HG02885 (cell line): ENCODE results near the gene MED27.
"Not testable (repeated sequence)": the region's sequence is repeated elsewhere in the genome, so short reads cannot be mapped to it uniquely, and the experiment has no call there.

Experiments used
- ATAC-seq: cut with Tn5 transposase; IDR thresholded peaks from one replicate; pipeline ENCODE4 v1.9.1; 2021; ENCODE audit warnings: mild to moderate bottlenecking; ENCODE audit not compliant: unreplicated experiment, poor library complexity

The MED27 gene

GRCh38 chr9:131937451-131937850 lies 142.2 kb downstream of the MED27 start:
- ATAC-seq: no peak

DNA sequence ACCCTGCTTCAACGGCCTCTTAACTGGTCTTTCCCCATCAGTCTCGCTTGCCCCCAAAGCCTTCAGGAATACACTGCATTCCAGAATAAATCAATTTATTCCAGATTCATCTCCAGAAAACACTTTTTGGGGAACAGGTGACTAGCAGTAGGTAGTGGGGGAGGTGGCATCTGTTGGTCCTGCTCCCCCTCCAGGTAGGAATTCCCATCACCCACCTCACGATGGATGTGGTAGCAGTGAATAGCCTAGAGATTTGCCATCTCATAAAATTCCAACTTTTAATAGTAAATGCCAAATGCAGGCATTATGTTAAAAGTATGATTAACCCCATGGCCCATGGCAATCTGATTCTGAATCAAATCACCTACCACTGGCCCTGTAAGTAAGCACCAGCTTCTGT lies 142.7 kb downstream of the MED27 start:
- ATAC-seq: no peak

GRCh38 chr9:131934673-131935072 lies 145.0 kb downstream of the MED27 start:
- no peak for ATAC-seq

DNA sequence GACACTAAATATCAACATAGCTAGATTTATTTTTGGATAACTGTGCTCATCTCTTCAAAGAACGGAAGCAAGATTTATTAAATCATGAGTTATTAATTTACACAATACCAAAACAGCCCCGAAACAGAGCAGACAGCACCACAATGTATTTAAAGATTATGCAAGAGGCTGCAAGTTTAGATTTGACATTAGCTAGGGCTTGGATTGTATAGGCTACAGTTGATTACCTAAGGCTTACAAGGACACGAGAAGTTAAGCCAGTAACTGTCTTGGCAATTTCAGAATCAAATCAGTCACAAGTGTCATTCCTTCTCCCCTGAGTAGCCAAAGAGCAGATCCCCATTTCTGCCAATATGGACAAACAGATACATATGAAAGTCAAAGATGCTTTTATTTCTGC lies 152.6 kb downstream of the MED27 start:
- no peak for ATAC-seq

- no peak for ATAC-seq
Measured at GRCh38 chr9:131926360-131926922, 153.2 kb downstream of the MED27 start.

DNA sequence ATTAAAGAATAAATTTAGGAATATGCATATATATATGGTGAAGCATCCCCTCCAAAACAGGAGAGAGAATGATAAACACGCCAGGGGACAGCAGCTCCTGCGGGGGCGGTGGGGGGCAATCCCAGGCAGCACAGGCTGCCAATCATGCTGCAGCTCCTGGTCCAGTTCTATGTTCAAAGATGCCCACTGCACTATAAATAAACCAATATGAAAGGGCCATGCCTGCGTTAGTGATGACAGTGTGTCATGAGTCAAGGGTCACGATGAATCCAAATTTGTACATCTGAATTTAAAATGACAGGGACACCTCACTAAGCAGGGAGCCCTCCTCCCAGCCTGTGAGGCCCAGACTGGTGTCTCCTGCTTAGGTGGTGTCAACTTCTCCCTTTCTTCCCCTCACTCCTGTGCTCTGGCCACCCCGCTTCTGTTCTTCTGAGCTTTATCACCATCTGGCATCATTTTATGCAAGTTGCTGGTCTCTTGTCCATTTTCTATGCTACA lies 153.9 kb downstream of the MED27 start:
- ATAC-seq: no peak

DNA sequence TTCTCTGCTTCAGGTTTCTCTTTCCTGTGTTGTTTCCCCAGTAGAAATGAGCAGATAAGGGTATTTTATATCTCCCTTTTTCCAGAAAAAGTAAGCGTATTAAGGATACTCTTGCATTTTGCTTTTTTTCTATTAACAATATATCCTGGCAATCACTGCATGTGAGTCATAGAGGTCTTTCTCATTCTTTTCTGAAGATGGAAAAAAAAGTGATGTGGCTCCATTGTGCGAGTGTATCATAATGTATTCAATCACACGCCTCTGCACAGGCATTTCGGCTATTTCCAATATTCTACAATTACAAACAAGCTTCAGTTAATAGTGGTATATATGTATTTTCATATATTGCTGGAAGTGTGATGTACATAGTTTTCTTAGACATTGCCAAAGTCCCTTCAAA lies 155.9 kb downstream of the MED27 start:
- ATAC-seq: no peak

GRCh38 chr9:131923132-131923671 lies 156.5 kb downstream of the MED27 start:
- no peak for ATAC-seq

- not testable (repeated sequence) for ATAC-seq
Measured at GRCh38 chr9:131921635-131922034, 158.0 kb downstream of the MED27 start.

DNA sequence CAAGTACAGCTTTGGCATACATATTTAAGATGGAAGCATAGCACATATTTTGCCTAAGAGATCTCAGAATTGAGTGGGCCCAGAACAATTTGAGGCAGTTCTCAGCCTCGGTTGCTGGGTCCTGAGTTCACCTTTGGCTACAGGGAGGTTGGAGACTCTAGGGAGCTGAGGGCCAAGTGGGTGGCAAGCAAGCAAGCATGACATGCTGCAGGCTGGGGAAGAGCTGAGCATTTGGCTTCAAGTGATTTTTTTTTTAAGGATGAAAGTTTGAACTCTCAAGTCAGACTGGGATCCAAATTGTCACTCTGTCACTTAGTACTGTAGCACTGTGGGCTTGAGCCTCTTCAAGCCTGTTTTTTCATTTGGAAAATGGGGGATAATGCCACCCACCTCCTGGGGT lies 160.5 kb downstream of the MED27 start:
- ATAC-seq: no peak

DNA sequence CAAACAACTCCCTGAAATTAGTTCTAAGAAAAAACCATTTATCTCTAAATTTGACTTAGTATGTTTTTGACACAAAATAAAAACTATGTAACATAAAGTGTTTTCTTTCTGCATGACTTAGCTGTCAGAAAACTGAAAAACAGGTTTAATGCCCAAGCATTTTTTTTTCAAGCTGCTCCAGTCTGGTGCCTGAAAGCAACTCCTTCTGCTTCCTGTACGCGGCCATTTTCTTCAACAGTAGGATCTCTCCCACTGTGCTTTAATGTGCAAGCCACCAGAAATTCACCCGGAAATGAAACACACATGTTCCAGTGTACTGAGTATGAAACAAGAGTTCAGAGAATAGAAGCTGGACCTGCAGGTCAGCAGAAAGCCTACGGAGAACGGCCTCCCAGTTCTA lies 161.2 kb downstream of the MED27 start:
- no peak for ATAC-seq

GRCh38 chr9:131917009-131917408 lies 162.7 kb downstream of the MED27 start:
- ATAC-seq: no peak

GRCh38 chr9:131915181-131915580 lies 164.5 kb downstream of the MED27 start:
- no peak for ATAC-seq

GRCh38 chr9:131912671-131913070 lies 167.0 kb downstream of the MED27 start:
- ATAC-seq: no peak

GRCh38 chr9:131912069-131912468 lies 167.6 kb downstream of the MED27 start:
- no peak for ATAC-seq

DNA sequence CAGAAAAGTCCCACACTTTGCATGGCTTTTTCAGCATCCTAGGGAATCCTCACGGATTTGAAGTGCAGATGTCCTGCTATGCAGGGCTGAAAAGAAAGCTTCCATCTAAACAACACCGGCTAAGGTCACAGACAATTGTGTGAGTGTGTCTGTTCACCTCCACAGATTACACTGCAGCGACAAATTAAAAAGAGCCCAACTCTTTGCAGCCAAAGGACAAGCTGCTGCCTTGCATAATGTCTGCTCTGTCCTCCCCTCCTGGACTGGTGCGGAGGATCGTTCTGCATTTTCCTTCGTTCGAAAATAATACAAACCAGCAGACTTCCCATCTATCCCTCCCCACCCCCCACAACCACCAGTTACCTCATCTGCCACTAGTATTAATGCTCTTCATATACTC lies 169.1 kb downstream of the MED27 start:
- ATAC-seq: no peak

DNA sequence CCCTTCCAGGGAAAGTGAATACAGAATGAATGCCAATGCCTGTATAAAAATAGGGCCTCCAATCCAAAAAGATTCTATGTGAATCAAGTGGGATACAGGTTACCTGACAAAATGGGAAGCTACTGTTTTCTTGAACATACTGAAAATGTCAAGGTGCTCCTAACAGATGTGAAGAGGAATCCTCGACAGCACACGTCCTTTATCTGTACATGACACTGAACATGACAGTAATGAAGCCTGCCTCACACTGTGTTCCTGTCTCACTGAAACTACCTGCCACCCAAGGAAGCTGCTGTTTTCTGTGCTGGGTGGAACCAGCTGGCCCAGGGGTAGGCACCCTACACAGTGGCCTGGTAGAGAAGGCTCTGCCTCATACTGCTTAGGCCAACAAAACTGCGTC lies 174.5 kb downstream of the MED27 start:
- ATAC-seq: no peak

DNA sequence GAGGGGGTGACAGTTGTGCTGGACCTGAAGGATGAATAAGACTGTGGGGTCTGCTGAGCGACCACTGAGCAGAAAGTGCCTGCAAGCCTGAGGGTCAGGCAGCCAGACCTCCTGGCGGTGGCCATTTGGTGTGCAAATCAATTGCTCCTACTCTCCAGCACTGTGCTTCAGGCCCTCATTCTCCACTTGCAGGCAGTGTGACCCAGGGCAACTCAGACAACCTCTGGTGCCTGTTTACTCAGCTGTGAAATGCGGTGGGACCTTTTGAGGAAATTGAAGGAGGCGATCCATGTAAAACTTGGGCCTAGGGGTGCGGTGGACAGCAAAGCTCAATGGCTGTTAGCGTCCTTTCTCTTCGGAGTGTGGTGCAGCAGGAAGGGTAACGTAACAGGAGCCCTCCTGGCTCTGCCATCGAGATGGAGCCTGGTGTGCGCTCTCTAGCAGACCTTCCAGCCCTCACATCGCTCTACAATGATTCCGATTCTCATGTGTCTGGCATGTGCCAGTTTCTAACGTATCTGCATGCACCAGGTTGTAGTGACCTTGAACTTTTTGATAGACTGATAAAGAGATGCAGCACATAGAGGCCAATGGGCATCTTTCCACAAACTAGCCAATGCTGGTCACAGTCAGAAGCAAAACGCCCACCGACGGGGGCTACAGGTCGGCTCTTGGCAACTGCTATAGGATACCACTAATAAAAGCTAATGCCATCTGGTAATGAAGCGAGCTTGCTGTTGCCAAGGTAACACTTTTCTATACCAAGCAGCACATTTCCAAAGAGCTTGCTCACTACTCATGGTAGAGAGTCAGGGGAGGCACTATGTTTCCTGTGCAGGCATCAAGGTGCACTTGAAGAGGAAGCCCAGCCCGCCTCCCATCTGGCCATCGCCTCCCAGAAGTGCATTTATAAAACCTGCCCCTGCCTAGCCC lies 180.1 kb downstream of the MED27 start:
- no peak for ATAC-seq

DNA sequence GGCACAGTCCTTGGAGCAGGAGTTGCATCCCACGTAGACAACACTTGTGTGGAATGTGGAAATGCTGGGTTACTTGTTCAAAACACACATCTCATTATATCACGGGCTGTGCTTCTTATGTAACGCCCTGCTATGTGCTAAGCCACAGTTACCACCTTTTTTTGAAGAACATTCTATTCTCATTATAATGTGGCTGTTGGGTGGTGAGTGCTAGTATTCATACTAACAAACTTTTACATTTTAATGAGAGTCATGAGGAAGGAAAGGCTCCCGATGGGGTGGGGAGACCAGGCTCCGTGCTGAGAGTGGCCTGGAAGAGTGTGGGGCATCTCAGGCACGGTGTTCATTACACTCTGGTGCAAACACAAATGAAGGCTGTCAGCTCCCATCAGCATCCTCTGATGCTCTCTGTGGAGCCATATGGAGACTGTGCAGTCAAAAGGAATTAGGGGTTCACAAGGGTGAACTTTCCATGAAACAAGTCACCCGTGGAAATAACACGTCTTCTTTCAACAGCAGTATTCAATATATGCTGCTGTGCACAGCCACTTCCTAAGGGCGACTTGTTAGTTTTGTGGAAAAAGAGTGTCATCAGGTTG lies 186.7 kb downstream of the MED27 start:
- no peak for ATAC-seq

GRCh38 chr9:131892162-131892707 lies 187.4 kb downstream of the MED27 start:
- ATAC-seq: no peak

DNA sequence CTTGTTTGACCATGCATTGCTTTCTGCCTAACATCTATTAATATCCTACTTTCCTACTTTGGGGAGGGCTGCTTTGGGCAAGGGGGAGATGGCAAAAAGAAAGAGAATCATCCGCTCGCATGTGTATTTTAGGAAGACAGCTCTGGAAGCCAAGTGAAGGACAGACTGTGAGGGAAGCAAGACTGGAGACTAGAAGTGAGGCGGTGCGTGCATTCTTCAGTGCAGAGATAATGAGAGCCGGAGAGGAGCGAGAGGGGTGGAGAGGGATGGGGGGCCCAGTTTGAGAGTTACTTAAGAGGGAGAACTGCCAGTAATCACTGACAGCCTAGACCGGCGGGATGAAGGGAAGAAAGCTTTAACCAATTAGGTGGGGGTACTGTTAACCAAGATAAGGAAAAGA lies 188.1 kb downstream of the MED27 start:
- no peak for ATAC-seq
